SK-N-SH (cell line): Measurements from ENCODE around the gene RASA3. TPM values are rescaled to one million over a fixed set of nuclear protein-coding genes. Genes with fewer than 3 reads are reported as not detected.

Experiments used
- CTCF ChIA-PET: fragments of 300-600, 350-600 bp; formaldehyde crosslinking; extraction: SDS; loops from one replicate; lab custom pipeline; 2021; lab: Yijun Ruan, JAX
- POLR2A ChIA-PET: fragments of 350-600 bp; sonication (Branson Sonifier 250); formaldehyde crosslinking; extraction: SDS; loops from one replicate; lab custom pipeline; 2020; ENCODE audit warnings: antibody characterized with exemption, inconsistent platforms; lab: Yijun Ruan, JAX
- DNase-seq: peaks from one replicate; pipeline ENCODE4 v3.0.0; 2012
- H2AFZ ChIP-seq: fragments of 200-600 bp; sonication (generic); 2 replicates; pipeline ENCODE4 v1.8.1; 2016; ENCODE audit warnings: antibody characterized with exemption, mild to moderate bottlenecking, low read depth
- H3F3A ChIP-seq: fragments of 200-600 bp; sonication (generic); replicated peaks from 2 replicates; pipeline ENCODE3; 2016; ENCODE audit warnings: antibody characterized with exemption, mild to moderate bottlenecking; ENCODE audit not compliant: insufficient read depth
- H3K27ac ChIP-seq, 2 experiments: fragments of 200-500 bp in 1 of 2; fragments of 200-600 bp in 1 of 2; sonication (Bioruptor generic) in 1 of 2; sonication (generic), shearing (Covaris generic) in 1 of 2; 2 replicates each; pipeline versions ENCODE4 v1.5.1 to v1.6.1; 2014 to 2016; ENCODE audit warnings: low read depth in 2 of 2, inconsistent platforms in 1 of 2, low read length in 1 of 2, mild to moderate bottlenecking in 1 of 2, mixed read lengths in 1 of 2
- H3K27me3 ChIP-seq: fragments of 200-600 bp; sonication (generic), shearing (Covaris generic); 2 replicates; pipeline ENCODE4 v1.6.1; 2016; ENCODE audit warnings: mixed run types; ENCODE audit not compliant: insufficient read depth
- H3K36me3 ChIP-seq, 2 experiments: fragments of 200-500 bp in 1 of 2; fragments of 200-600 bp in 1 of 2; sonication (Bioruptor generic) in 1 of 2; sonication (generic) in 1 of 2; replicated peaks in 1 of 2; 2 replicates each; pipeline versions ENCODE3 to v1.5.1; 2014 to 2016; ENCODE audit warnings: low read length in 1 of 2, mild to moderate bottlenecking in 1 of 2; ENCODE audit not compliant: insufficient read depth in 2 of 2, control insufficient read depth in 1 of 2
- H3K4me1 ChIP-seq, 2 experiments: fragments of 200-500 bp in 1 of 2; fragments of 200-600 bp in 1 of 2; sonication (Bioruptor generic) in 1 of 2; sonication (generic), shearing (Covaris generic) in 1 of 2; 2 replicates each; pipeline versions ENCODE4 v1.5.1 to v1.6.1; 2014 to 2016; ENCODE audit warnings: low read depth in 1 of 2, low read length in 1 of 2, mixed run types in 1 of 2; ENCODE audit not compliant: insufficient read depth in 2 of 2, control insufficient read depth in 1 of 2
- H3K4me2 ChIP-seq: fragments of 200-600 bp; sonication (generic), shearing (Covaris generic); 2 replicates; pipeline ENCODE4 v1.6.1; 2017; ENCODE audit warnings: mixed run types
- H3K4me3 ChIP-seq, 2 experiments: fragments of 200-500 bp in 1 of 2; fragments of 200-600 bp in 1 of 2; sonication (Bioruptor generic) in 1 of 2; sonication (generic), shearing (Covaris generic) in 1 of 2; 2 replicates each; pipeline versions ENCODE4 v1.5.1 to v1.8.1; 2014 to 2016; ENCODE audit warnings: low read depth in 2 of 2, inconsistent platforms in 1 of 2, low read length in 1 of 2, mild to moderate bottlenecking in 1 of 2, mixed read lengths in 1 of 2, moderate library complexity in 1 of 2
- H3K79me2 ChIP-seq: fragments of 200-600 bp; sonication (generic); 2 replicates; pipeline ENCODE4 v1.8.1; 2017; ENCODE audit warnings: mild to moderate bottlenecking; ENCODE audit not compliant: insufficient read depth
- H3K9ac ChIP-seq: fragments of 200-600 bp; sonication (generic); 2 replicates; pipeline ENCODE4 v1.6.1; 2017; ENCODE audit warnings: mixed run types
- H3K9me2 ChIP-seq: fragments of 200-600 bp; sonication (generic); 2 replicates; pipeline ENCODE4 v1.6.1; 2017; ENCODE audit warnings: mixed run types
- H3K9me3 ChIP-seq: fragments of 200-600 bp; sonication (generic); 2 replicates; pipeline ENCODE4 v1.6.1; 2017; ENCODE audit warnings: mixed run types, mild to moderate bottlenecking, moderate library complexity
- H4K20me1 ChIP-seq: fragments of 200-600 bp; sonication (generic); 2 replicates; pipeline ENCODE4 v1.6.1; 2017; ENCODE audit warnings: mild to moderate bottlenecking, mixed run types; ENCODE audit not compliant: insufficient read depth
- EP300 ChIP-seq, 2 experiments: IDR thresholded peaks; 2 replicates each; pipeline versions ENCODE4 v1.4.0 to v1.6.1; 2012; ENCODE audit warnings: borderline replicate concordance in 1 of 2, low read depth in 1 of 2, low read length in 1 of 2
- EZH2phosphoT487 ChIP-seq: fragments of 200-600 bp; sonication (generic); IDR thresholded peaks from 2 replicates; pipeline ENCODE4 v1.6.1; 2017; ENCODE audit warnings: low read depth, mixed run types, mild to moderate bottlenecking, antibody characterized with exemption, moderate library complexity, borderline replicate concordance
- FOSL2 ChIP-seq: IDR thresholded peaks from 2 replicates; pipeline ENCODE4 v1.4.0; 2012; ENCODE audit warnings: low read depth, mild to moderate bottlenecking, moderate library complexity, borderline replicate concordance
- FOXM1 ChIP-seq: IDR thresholded peaks from 2 replicates; pipeline ENCODE4 v1.4.0; 2012; ENCODE audit warnings: low read depth, mild to moderate bottlenecking
- GATA2 ChIP-seq: sonication (generic); formaldehyde crosslinking; IDR thresholded peaks from 2 replicates; pipeline ENCODE4 v1.5.0; 2020; ENCODE audit warnings: mild to moderate bottlenecking, missing genetic modification reagents
- MEF2A ChIP-seq: IDR thresholded peaks from 2 replicates; pipeline ENCODE4 v1.4.0; 2012; ENCODE audit warnings: low read depth, borderline replicate concordance
- NRF1 ChIP-seq: IDR thresholded peaks from 2 replicates; pipeline ENCODE4 v1.6.1; 2012; ENCODE audit warnings: low read depth, mild to moderate bottlenecking, low read length
- REST ChIP-seq: IDR thresholded peaks from 2 replicates; pipeline ENCODE4 v1.6.1; 2012; ENCODE audit warnings: mild to moderate bottlenecking, low read depth, low read length, moderate library complexity
- RFX5 ChIP-seq: IDR thresholded peaks from 2 replicates; pipeline ENCODE4 v1.6.1; 2012; ENCODE audit warnings: mild to moderate bottlenecking, improper control_type of control experiment, low read length
- TCF12 ChIP-seq: IDR thresholded peaks from 2 replicates; pipeline ENCODE4 v1.4.0; 2012
- YY1 ChIP-seq: IDR thresholded peaks from 2 replicates; pipeline ENCODE4 v1.4.0; 2012; ENCODE audit warnings: low read depth, mild to moderate bottlenecking
- WGBS: methylation state at CpG from one replicate; pipeline ENCODE4 v1.1.6; 2017; ENCODE audit warnings: low lambda C conversion rate; 5-methylcytosine and 5-hydroxymethylcytosine counted together
- polyA plus RNA-seq, 3 experiments: library from polyadenylated mRNA; depleted of rRNA; stranded (reverse); fragments of >200 nt; gene quantifications; 2 replicates each; pipeline ENCODE4 v1.2.3, GENCODE V29; 2012
- TF ChIP-seq, protein P1 (sequence below): IDR thresholded peaks from 2 replicates; pipeline ENCODE4 v1.4.0; 2012; ENCODE audit warnings: low read depth
- TF ChIP-seq, protein P2 (sequence below): IDR thresholded peaks from 2 replicates; pipeline ENCODE4 v1.4.0; 2012; ENCODE audit warnings: low read depth, borderline replicate concordance

RASA3 gene
- polyA plus RNA-seq, 1 of the 3 experiments (the other 2 are of a cell fraction), result 25.1 TPM

DNA sequence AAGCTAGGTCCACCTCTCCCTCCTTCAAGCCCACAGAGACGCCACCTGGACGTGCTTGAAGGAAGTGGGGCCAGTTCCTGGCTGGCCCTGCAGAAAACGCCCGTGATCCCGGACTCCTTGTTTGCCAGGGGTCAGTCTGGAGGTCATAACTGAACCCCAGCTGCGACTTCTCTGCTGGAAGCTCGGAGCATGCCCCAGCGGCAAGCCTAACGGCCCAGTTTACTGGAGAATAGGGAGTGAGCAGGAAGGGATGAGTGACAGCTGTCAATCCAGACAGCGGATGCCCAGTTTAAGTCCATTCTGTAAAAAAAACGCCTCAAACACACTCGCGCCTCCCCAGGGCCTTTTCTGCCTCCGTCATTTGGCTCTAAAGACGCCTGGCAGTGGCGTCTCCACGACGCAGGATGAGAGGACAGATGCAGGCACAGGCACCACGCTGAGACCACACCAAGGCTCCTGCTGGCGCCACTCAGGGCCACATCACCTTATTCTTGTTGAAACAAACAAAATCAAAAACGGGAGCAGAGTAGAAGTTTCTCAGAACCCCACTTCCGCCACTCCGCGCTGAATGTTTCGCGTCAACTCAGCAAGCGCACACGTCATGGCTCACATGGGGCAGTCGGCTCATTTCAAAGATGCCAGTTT lies 57.6 kb downstream of the RASA3 start:
- Histone ChIP-seq H3K4me3 (no peak overlapping the region), H2AFZ (no peak overlapping the region), H3K4me1 (peaks cover 7 to 21% of the 10 kb centered on the region in 2 experiments; a peak in 3 of 4 replicates), H3K4me2 (no peak overlapping the region), H3K36me3 (peaks cover 23 to 33% of the 10 kb centered on the region in 2 experiments), H3K9me2 (no peaks in the 10 kb centered on the region), H3K27me3 (no peaks in the 10 kb centered on the region), H3K79me2 (peaks cover 75% of the 10 kb centered on the region), H4K20me1 (peaks cover 41% of the 10 kb centered on the region), H3K9me3 (no peaks in the 10 kb centered on the region), H3F3A (peaks cover 17% of the 10 kb centered on the region), H3K9ac (no peak overlapping the region), H3K27ac (no peak overlapping the region)
- WGBS, result 93% methylated on average over 23 of the region's 29 CpGs
- no peak for DNase-seq
- ChIA-PET CTCF (no interaction called here), POLR2A (no interaction called here)
- TF ChIP-seq, protein P1, sequence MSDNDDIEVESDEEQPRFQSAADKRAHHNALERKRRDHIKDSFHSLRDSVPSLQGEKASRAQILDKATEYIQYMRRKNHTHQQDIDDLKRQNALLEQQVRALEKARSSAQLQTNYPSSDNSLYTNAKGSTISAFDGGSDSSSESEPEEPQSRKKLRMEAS, result no peak
- TF ChIP-seq TCF12, result no peak
- TF ChIP-seq EP300 (IDR thresholded peaks at IDR 0.05; ENCODE audit: borderline replicate concordance in 1 of 2, low read depth in 1 of 2, low read length in 1 of 2), result no peak
- no peak for TF ChIP-seq FOSL2
- TF ChIP-seq MEF2A, result no peak
- TF ChIP-seq, protein P2, sequence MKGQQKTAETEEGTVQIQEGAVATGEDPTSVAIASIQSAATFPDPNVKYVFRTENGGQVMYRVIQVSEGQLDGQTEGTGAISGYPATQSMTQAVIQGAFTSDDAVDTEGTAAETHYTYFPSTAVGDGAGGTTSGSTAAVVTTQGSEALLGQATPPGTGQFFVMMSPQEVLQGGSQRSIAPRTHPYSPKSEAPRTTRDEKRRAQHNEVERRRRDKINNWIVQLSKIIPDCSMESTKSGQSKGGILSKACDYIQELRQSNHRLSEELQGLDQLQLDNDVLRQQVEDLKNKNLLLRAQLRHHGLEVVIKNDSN, result no peak
- no peak for TF ChIP-seq REST
- no peak for TF ChIP-seq EZH2phosphoT487
- no peak for TF ChIP-seq RFX5
- no peak for TF ChIP-seq FOXM1
- TF ChIP-seq GATA2 (CRISPR knock-in tag), result no peak
- no peak for TF ChIP-seq YY1
- TF ChIP-seq NRF1, result no peak
